ES-I3 (cell line): ENCODE data around the gene FBN2.

Source experiments
- H3K36me3 ChIP-seq: 2 replicates; pipeline ENCODE4 v1.6.1; 2013; ENCODE audit warnings: mild to moderate bottlenecking, low read length, control low read depth, moderate library complexity; ENCODE audit not compliant: insufficient read depth
- H3K4me1 ChIP-seq: 2 replicates; pipeline ENCODE4 v1.6.1; 2013; ENCODE audit warnings: mild to moderate bottlenecking, control low read depth, low read length; ENCODE audit not compliant: insufficient read depth
- H3K9ac ChIP-seq: 2 replicates; pipeline ENCODE4 v1.6.1; 2013; ENCODE audit warnings: low read depth, mild to moderate bottlenecking, low read length, moderate library complexity
- H3K9me3 ChIP-seq: 2 replicates; pipeline ENCODE4 v1.6.1; 2013; ENCODE audit warnings: mild to moderate bottlenecking, low read length, moderate library complexity; ENCODE audit not compliant: control insufficient read depth, insufficient read depth

The FBN2 gene

GRCh38 chr5:128300181-128300580 is 237.9 kb downstream of the FBN2 start:
- Histone ChIP-seq H3K9me3 (no peaks in the 10 kb centered on the region), H3K4me1 (peaks cover 9% of the 10 kb centered on the region; the same call in 1 of the 2 replicates), H3K36me3 (peaks cover 2% of the 10 kb centered on the region; the same call in 1 of the 2 replicates), H3K9ac (no peak overlapping the region)

- no peaks in the 10 kb centered on the region for H3K9me3 ChIP-seq
- no peak overlapping the region for H3K9ac ChIP-seq
- no peaks in the 10 kb centered on the region; the same call in 1 of the 2 replicates for H3K36me3 ChIP-seq
- H3K4me1 ChIP-seq, result no peaks in the 10 kb centered on the region
Observed at GRCh38 chr5:128290152-128290858, 247.7 kb downstream of the FBN2 start.

GRCh38 chr5:128287740-128288139 is 250.3 kb downstream of the FBN2 start:
- H3K9ac ChIP-seq, result no peak overlapping the region
- no peaks in the 10 kb centered on the region for H3K9me3 ChIP-seq
- H3K36me3 ChIP-seq, result no peaks in the 10 kb centered on the region; the same call in 1 of the 2 replicates
- H3K4me1 ChIP-seq, result no peaks in the 10 kb centered on the region

- H3K36me3 ChIP-seq, result no peaks in the 10 kb centered on the region; the same call in 1 of the 2 replicates
Observed at GRCh38 chr5:128284236-128284635, 253.8 kb downstream of the FBN2 start.

DNA sequence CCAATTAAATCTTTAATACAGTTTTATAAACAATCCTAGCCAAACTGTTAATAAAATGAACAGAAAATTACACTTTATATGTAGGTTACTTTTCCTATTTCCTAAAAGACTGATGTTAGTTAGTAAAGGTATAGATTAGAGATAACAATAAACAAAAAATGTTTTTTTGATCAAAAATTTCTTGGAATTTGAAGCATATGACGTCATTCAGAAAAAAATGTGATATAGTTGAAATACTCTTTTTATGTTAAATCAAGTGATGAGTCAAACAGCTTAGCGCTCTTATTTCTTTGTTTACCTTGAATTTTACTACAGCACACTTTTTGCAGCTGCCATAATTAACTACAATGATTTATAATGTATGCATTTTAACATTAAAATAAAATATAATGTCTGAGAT is 258.7 kb downstream of the FBN2 start:
- Histone ChIP-seq H3K36me3 (no peaks in the 10 kb centered on the region), H3K9ac (no peak overlapping the region), H3K4me1 (no peaks in the 10 kb centered on the region)

More at GRCh38 chr5:128284236-128284635, 253.8 kb downstream of the FBN2 start:
- no peak overlapping the region for H3K9ac ChIP-seq
- H3K9me3 ChIP-seq, result no peaks in the 10 kb centered on the region
- H3K4me1 ChIP-seq, result no peaks in the 10 kb centered on the region

DNA sequence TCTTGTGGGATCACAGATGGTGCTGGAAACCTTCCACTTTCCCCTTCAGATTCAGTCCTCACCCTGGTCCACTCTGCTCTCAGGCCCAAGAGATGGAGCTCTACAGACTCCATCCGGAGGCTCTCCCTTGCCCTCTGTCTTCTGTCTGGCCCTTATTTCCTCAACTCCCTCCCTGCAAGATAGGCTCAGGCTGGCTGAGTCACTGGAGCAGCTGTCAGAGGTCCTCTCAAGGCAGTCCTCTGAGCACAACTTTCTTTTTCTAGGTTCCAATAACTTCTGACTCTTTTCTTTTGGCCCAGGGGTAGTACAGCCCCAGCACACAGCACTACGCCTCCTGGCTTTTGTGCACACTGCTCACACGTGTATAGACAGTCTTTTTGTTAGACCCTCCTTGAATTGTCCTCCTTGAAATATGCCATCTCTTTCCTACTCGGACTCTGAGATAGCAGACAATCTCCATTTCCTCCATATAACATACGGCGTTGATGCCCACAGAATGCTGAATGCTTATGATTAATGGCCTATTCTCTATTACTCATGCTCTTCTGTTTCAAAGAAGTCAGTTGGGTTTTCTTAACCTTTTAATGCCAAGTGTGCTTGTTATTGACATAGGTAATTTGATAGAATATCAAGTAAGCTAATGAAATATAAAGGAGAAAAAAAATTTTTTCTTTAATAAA is 261.4 kb downstream of the FBN2 start:
- Histone ChIP-seq H3K9ac (no peak overlapping the region), H3K9me3 (no peaks in the 10 kb centered on the region), H3K36me3 (no peaks in the 10 kb centered on the region), H3K4me1 (no peaks in the 10 kb centered on the region)

More for the DNA sequence above, 258.7 kb downstream of the FBN2 start:
- no peaks in the 10 kb centered on the region for H3K9me3 ChIP-seq

DNA sequence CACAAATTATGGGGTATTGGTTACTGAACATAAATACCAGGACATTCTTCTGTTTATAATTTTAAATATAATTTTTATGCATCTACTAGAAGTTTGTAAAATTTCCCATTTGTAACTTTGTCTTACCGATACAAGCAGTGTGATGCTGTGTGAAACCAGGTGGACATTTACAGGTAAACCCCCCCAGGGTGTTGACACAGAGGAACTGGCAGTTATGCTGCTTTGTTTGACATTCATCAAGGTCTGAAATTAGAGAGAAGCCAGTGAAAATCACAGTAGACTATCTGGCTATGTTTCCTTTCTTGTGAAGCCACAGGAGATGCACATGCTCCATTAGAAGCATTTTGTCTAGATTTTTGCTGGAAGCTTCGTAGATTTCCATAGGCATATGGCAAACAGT is 263.6 kb downstream of the FBN2 start:
- Histone ChIP-seq H3K36me3 (no peaks in the 10 kb centered on the region), H3K4me1 (no peaks in the 10 kb centered on the region; the same call in 1 of the 2 replicates), H3K9ac (no peak overlapping the region), H3K9me3 (no peaks in the 10 kb centered on the region)

DNA sequence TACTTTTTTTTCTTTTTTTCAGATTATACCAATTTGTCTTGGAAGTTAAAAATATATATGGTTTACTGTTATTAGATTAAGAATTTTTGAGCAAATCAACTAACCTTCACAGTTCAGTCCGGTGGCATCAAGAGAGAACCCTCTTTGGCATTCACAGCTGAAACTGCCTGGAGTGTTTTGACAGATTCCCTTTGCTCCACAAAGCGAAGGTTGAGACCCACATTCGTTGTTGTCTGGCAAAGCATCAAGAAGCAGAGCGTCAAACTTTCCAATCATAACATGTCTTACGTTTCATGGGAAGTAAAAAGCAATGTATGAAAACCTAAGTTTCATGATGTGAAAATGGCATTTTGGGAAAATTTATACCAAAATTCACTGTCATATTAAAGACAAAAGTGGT is 264.3 kb downstream of the FBN2 start:
- H3K4me1 ChIP-seq, result no peaks in the 10 kb centered on the region; the same call in 1 of the 2 replicates
- H3K9me3 ChIP-seq, result no peaks in the 10 kb centered on the region
- H3K36me3 ChIP-seq, result no peaks in the 10 kb centered on the region
- H3K9ac ChIP-seq, result no peak overlapping the region

GRCh38 chr5:128271859-128272464 is 266.1 kb downstream of the FBN2 start:
- no peaks in the 10 kb centered on the region; the same call in 1 of the 2 replicates for H3K4me1 ChIP-seq
- no peaks in the 10 kb centered on the region for H3K36me3 ChIP-seq
- H3K9me3 ChIP-seq, result no peaks in the 10 kb centered on the region
- no peak overlapping the region for H3K9ac ChIP-seq

DNA sequence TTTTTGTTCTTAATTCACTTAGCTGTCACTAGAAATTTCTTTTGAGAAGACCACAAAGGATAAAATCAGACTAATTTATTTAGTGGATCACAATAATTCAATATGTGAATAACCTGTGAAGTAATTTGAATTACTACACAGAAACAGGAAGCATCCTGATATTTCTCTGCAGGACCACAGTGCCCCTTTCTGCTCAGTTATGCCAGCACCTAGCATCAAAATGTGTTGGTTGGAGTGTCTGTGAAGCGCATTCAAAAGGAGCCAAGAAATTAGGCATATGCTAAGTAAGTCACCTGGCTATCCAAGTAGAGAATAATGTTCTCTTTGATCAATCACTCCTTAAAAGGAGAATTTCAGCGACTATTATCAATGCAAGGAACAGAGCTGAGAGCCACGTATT is 267.0 kb downstream of the FBN2 start:
- H3K9ac ChIP-seq, result no peak overlapping the region
- no peaks in the 10 kb centered on the region for H3K36me3 ChIP-seq
- H3K9me3 ChIP-seq, result no peaks in the 10 kb centered on the region
- no peaks in the 10 kb centered on the region; the same call in 1 of the 2 replicates for H3K4me1 ChIP-seq

- H3K36me3 ChIP-seq, result no peaks in the 10 kb centered on the region
- no peaks in the 10 kb centered on the region for H3K9me3 ChIP-seq
- no peaks in the 10 kb centered on the region for H3K4me1 ChIP-seq
- H3K9ac ChIP-seq, result no peak overlapping the region
Observed at GRCh38 chr5:128264564-128265360, 273.3 kb downstream of the FBN2 start.

- no peaks in the 10 kb centered on the region for H3K36me3 ChIP-seq
- H3K9me3 ChIP-seq, result no peaks in the 10 kb centered on the region
- H3K4me1 ChIP-seq, result no peaks in the 10 kb centered on the region
- no peak overlapping the region for H3K9ac ChIP-seq
Observed at GRCh38 chr5:128263357-128263756, 274.7 kb downstream of the FBN2 start.

DNA sequence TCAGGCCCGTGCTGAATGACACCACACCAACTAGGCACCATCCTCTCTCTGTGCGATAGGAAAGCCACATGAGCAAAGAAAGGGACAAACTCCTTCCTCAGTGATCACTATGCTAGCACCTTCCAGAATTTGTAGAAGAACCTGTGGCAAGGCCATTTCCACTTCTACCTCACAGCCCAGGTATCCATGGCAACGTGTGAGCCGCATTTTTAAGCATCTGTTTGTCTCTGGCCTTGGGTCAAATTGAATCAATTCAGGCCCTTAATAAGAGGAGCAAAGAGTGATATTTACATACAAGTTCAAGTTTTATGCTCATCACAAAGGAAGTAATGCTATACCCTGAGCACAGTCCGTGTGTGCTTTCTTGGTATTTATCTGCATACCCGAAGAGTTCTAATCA is 275.1 kb downstream of the FBN2 start:
- no peaks in the 10 kb centered on the region for H3K9me3 ChIP-seq
- H3K4me1 ChIP-seq, result no peaks in the 10 kb centered on the region
- no peaks in the 10 kb centered on the region for H3K36me3 ChIP-seq

GRCh38 chr5:128259607-128260021 is 278.4 kb downstream of the FBN2 start:
- H3K9me3 ChIP-seq, result no peaks in the 10 kb centered on the region
- H3K9ac ChIP-seq, result no peak overlapping the region
- no peaks in the 10 kb centered on the region for H3K36me3 ChIP-seq
- H3K4me1 ChIP-seq, result no peaks in the 10 kb centered on the region

More for the DNA sequence above, 275.1 kb downstream of the FBN2 start:
- H3K9ac ChIP-seq, result no peak overlapping the region
